ENCODE data around the gene RAD23B. TPM values are rescaled to one million over a fixed set of nuclear protein-coding genes. Genes with fewer than 3 reads are reported as not detected.

Gene RAD23B
- total RNA-seq, 4 donors from 2014 or later: 71.0 to 109 (median 76.2) TPM

- no peak for TF ChIP-seq CTCF (IDR thresholded peaks at IDR 0.05; ENCODE audit: low read depth)
Measured at GRCh38 chr9:107338911-107339659, 56.0 kb downstream of the RAD23B start.

GRCh38 chr9:107340920-107341632 is 58.0 kb downstream of the RAD23B start:
- no peak for TF ChIP-seq CTCF (IDR thresholded peaks at IDR 0.05; ENCODE audit: low read depth)

GRCh38 chr9:107342476-107343161 is 59.5 kb downstream of the RAD23B start:
- no peak for TF ChIP-seq CTCF (IDR thresholded peaks at IDR 0.05; ENCODE audit: low read depth)

- TF ChIP-seq CTCF (IDR thresholded peaks at IDR 0.05; ENCODE audit: low read depth): no peak
Measured at GRCh38 chr9:107345327-107345726, 62.2 kb downstream of the RAD23B start.

- no peak for TF ChIP-seq CTCF (IDR thresholded peaks at IDR 0.05; ENCODE audit: low read depth)
Measured at GRCh38 chr9:107348836-107349235, 65.8 kb downstream of the RAD23B start.

GRCh38 chr9:107350443-107350842 is 67.4 kb downstream of the RAD23B start:
- TF ChIP-seq CTCF (IDR thresholded peaks at IDR 0.05; ENCODE audit: low read depth): no peak
